HG02759 (cell line): Measurements from ENCODE around the gene GPR176.

ENCODE experiments used
- ATAC-seq: cut with Tn5 transposase; IDR thresholded peaks from one replicate; pipeline ENCODE4 v1.9.1; 2021; ENCODE audit warnings: mild to moderate bottlenecking, moderate library complexity; ENCODE audit not compliant: unreplicated experiment

GPR176 gene

DNA sequence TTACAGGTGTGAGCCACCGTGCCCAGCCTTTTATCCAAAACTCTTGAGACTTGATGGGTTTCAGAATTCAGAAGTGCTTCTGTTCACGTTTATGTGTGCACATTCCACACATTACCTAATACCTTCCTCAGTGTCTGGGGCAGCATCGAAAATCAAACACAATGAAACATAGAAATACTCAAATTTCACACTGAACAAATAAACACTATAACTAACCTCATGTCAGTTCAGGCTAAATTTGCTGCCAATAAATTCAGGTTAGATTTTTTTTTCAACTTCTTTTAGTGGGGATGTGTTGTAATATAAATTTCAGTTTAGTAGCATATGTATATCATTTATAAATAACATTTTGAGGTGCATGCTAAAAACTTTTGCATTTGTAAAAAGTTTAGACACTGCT is 16.6 kb upstream of the GPR176 start:
- ATAC-seq: no peak

DNA sequence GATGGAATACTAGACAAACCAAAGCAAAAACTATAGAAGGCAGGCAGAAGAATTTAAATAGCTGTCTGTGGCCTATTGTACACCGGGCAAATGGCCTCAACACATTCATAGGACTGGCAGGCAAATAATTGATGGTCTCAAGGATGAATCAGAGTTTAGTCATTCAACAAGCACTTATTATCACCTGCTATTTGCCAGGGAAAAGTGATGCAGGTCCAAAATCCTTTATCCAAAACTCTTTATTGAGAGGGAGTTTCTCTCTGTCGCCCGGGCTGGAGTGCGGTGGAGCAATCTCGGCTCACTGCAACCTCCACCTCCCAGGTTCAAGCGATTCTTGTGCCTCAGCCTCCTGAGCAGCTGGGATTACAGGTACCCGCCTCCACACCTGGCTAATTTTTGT is 16.1 kb upstream of the GPR176 start:
- ATAC-seq: no peak

DNA sequence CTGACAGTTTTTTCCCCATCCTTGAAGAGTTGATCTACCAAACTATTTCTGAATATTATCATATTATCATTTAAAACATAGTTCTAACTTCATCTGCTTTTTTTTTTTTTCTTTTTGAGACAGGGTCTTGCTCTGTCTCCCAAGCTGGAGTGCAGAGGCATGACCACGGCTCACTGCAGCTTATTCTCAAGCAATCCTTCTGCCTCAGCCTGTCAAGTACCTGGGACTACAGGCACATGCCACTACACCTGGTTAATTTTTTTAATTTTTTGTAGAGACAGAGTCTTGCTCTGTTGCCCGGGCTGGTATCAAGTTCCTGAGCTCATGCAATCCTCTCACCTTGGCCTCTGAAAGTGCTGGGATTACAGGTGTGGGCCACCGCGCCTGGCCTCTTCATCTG is 15.2 kb upstream of the GPR176 start:
- no peak for ATAC-seq

DNA sequence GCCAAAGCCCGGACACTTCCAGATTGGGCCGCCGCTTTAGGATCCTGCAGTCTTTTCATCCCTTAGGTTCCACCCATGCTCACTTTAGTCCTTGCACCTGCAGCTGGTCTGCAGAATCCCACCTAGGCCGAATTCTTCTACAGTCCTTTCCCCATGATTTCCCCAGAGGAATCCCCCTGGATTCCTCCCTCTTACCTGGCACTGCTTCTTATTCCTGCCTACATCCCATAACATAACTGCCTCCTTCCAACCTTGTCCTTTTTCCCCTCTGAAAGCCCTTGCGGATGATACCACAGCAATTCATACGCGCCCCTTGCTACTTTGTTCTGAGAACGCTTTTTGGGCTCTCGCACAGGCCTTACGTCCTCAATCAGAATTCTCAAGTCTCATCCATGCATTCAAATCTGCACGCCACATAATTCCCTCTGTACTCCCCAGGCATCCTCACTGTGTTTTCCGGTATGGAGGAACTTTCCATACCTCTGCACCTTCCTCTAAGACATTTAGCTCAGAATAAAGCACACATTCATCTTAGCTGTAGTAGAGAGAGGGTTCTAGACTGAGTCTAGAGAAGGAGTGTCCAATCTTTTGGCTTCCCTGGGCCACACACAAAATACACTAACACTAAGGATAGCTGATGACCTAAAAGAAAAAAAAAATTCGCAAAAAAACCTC is 14.5 kb upstream of the GPR176 start:
- peak; percentile 10 for ATAC-seq

DNA sequence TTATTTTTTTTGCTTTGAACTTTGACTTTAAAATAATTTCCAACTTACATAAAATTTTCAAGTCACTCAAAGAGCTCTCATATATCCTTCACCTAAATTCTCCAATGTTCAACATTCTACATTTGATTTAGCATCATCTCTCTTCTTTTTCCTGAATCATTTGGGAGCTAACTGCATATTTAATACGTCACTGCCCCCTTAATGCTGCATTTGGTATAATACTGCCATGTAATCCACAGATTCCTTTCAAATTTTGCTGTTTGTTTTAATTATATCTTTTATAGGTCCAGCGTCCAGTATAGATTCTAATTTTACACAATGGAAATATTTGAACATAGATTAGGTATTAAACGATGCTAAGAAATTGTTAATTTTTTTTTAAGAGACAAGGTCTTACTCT is 11.5 kb upstream of the GPR176 start:
- no peak for ATAC-seq

DNA sequence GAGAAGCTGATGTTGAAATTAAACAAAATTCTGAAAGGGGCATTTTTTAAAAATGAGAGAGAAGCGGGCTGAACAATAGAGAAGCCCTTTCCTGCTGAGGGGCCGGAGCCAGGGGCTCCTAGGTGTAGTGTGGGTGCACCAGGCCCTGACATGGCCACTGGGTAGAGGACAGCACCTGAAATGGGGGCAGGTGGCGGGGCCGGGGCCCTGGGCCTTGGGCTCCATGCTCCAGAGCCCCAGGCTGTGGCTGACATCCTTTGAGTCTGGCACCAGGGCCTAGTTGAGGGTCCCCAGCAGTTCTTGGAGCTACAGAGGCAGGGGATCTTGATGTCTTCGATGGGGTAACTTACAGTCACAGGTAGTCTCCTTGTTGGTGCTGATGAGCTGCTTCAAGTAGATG is 6.5 kb upstream of the GPR176 start:
- no peak for ATAC-seq

DNA sequence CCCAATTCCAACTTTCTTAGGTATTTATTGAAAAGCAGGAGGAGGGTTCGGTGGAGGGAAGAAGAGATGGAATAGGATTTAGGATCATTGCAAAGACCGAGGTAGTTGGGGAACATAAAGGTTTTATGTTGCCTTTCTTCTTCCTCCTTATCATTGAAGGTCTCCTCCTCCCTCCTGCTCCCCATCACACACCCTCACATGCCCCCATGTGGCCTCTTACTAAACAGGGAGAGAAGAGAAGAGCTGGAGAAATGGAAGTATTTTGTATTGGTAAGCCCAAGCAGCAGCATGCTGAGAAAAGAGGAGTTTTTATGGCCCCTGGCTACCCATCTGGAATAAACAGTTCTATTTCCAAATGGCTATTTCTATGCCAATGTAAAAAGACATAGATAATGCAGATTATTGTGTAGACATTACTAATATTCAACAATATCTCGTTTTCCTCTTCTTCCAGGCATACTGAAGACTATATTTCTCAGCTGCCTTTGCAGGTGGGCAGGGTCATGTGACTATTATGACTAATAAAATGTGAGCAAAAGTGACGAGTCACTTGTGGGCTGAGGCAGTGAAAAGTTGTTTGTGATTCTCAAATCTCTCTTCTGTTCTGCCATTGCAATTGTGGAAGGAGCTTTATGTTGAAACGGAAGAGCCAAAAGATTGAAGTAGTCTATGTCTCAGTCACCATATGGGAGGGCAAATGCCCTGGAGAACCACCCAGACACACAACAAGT is 5.2 kb upstream of the GPR176 start:
- no peak for ATAC-seq

DNA sequence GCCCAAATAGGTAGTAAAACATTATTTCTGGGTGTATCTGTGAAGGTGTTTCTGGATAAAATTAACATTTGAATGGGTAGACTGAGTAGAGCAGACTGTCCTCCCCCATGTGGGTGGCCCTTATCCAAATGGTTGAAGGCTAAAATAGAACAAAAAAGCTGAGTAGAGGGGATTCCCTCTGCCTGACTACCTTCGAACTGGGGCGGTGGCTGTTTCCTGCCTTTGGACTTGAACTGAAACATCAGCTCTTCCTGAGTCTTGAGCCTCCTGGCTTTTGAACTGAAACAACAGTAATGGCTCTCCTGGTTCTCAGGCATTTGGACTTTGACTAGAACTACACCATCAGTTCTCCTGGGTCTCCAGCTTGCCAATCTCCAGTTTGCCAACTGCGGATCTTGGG is 4.4 kb upstream of the GPR176 start:
- ATAC-seq: no peak

DNA sequence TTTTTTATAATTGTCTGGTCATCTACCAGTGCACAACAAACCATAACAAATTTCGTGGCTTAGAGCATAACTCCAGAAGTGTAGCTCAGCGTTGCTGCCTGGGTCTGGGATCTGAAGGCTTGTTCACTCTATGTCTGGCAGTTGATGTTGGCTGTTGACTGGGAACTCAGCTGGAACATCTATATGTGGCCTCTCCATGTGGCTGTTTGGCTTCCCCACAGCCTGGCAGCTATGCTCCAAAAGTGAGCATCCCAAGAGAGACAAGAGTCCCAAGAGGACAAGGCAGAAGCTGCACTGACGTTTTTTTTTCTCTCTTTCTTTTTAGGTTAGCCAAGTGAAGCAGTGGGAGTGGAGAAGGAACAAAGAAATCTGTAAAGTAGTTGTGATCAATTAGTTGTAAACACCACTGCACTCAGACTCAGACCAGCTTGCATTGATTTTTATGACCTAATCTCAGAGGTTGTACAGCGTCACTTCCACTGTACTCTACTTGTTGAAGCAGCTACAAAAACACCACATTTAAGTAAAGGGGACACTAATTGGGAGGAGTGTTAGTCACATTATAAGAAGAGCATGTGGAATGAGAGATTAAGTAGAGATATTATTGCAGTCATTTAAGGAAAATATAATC is 2.5 kb upstream of the GPR176 start:
- no peak for ATAC-seq

DNA sequence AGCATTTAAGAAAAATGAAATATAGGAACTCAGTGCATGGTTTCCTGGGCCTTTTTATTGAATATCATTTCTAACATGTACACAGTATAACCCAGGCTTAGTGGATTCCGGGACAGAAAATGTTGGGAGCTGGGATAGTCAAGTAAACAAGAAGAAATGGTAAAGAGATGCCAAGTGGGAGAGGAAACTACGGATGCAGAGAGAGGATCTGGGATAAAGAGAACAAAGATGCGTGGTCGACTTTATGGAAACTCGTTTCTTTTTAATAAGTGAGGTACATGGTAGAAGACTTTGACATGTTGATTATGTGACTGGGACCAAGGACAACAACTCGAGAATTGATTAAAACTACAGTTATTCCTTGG is 1.2 kb upstream of the GPR176 start:
- no peak for ATAC-seq

DNA sequence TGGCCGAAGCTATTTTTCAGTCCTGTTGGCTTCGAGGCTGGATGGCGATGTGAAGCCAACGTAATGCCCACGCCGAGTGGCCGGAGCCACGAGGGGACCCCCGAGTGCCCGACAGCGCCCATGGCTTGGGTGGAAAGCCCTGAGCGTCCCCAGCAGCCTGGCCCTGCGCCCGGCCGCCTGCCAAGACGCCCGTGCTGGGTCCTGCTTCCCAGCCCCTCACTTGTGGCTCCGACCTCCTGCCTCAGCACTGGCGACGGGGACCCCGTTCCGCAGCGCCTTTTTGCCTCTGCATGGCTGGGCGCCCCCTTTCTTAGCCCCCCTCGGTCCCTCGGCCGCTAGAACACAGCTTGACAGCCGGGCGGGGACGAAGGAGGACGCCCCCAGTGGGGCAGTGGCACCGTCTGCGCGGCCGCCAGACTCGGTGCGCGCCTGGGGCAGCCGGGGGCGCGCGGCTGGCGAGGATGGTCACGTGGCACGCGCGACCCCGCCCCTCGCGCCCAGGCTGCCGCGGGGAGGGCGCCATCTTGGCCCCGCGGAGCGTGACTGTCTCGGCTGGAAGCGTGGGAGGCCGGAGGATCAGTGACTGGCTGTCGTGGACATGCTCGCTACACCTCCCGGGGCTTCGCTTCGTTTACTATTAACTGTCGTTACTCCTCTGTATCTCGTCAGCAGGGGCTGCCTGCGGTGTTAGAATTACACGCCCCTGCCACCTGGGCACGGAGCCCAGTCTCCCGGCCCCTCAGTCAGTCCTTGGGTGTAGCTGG is 626 bp upstream of the GPR176 start:
- ATAC-seq: peak; percentile 91

DNA sequence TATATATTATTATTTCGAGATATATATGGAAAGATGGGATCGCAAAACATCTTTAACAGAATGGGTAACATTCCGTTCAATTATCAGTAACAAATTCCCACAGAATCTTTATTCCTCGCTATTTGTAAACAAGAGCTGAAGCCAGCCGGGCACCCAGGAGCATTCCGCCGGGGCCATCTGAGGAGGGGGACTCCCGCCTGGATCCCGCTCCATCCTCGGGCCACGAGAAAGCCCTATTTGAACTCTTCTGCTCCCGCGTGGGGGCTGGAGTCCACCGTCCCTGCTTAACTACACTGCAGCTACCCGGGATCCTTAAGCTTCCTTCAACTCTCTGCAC is 687 bp downstream of the GPR176 start:
- no peak for ATAC-seq

DNA sequence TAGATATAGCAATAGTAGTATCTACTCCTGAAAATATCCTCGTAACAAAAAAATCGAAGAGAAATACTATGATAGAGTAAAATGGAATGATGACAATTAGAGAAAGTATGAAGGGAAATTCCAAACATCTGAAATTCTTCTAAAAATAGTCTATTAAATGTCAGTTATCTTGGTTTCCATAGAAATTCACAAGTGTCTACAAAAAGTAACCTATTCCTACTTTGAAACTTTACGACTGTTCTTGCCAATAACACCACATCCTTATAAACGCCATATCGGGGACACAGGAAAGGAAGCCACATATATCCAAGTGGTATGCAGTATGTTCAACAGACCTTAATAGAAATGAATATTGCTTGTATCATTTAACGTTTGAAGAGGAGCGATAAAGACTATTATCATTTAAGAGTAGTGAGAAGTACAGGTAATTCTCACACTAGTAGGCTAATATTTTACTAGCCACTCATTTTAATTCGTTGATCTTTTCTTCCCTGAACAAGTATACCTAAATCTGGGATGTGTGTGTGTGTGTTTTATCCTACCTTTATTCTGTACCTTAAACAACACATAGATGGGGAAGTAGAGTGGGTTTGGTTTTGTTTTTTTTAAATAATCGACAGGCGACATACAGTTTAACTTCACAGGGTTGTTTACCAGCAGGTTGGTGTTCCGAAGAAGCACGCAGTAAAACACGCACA is 1.2 kb downstream of the GPR176 start:
- ATAC-seq: no peak

DNA sequence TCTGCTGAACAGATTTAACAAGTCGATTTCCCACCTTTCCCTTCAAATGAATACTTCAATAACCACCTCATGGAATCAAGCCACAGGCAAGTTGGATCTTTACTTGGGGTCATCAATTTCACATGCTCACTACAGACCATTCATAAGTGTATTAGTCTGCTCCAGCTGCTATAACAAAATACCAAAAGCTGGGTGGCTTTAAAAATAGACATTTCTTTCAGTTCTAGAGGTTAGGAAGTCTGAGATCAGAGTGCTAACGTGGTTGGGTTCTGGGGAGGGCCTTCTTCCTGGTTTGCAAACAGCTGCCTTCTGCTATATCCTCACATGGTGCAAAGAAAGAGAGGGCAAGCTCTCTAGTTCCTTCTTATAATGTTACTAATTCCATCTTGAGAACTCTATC is 5.1 kb downstream of the GPR176 start:
- no peak for ATAC-seq

DNA sequence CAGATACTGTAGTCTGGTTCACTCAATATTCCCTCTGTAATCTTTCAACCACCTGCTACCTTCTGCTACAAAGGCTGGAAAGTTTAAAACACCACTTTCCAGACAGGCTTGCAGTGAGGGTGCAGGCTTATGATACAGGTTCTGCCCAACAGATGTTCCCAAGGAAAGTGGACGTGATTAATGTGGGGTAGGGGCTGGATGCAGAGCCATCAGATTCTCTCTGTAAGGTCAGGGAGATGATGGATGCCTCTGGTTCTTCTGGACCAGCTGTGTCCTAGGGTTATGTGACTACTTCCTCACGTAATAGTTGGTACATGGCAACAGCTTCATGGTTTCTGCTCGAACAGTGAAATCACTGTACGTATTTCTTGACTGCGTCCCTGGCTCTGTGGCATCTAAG is 11.1 kb downstream of the GPR176 start:
- no peak for ATAC-seq

DNA sequence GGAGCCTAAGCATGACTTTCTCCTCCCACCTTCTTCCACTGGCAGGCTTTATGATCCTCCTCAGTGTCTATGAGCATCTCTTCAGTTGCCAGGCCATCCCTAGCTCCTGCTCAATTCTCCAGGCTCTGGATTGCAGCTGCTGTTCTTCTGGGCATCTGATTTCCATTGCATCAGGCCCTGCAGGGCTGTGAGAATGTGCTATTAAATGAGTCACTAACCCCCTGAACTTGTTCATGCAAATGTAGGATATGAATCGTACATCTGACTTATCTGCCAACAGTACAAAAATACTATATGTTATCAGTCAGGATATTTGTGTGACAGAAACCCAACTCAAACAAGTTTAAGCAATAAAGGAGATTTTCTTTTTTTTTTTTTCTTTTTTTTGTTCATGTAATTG is 11.9 kb downstream of the GPR176 start:
- ATAC-seq: no peak

DNA sequence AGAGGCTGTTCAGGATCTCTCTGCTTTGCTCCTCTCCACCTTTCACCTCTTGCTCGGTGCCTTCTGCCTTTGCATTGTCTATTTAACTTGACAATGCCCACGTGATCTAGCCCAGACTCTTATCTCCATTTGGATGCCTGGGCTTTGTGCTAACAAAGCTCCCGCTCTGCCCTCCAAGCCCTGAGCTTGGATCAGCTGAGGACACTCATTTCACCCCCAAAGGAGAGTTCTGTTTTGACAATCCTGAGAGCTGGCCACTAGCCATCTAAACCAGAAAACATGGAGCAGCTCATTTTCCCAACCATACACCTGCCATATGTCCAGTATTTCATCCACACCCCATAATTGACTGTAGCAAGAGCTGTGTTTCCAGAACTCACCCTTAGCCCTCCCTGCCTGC is 12.8 kb downstream of the GPR176 start:
- no peak for ATAC-seq

DNA sequence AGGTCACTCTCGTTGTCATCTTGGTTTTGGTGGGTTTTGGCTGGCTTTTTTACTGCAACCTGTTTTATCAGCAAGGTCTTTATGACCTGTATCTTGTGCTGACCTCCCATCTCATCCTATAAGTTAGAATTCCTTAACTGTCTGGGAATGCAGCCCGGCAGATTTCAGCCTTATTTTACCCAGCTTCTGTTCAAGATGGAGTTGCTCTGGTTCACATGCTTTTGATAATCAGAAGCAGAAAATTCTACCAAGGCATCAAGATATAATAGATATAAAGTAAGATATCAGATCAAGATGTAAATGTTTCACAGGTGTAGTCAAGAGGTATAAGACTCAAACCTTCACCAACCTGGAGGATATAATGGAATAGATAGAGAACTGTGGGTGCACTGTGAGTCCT is 16.0 kb downstream of the GPR176 start:
- ATAC-seq: no peak

DNA sequence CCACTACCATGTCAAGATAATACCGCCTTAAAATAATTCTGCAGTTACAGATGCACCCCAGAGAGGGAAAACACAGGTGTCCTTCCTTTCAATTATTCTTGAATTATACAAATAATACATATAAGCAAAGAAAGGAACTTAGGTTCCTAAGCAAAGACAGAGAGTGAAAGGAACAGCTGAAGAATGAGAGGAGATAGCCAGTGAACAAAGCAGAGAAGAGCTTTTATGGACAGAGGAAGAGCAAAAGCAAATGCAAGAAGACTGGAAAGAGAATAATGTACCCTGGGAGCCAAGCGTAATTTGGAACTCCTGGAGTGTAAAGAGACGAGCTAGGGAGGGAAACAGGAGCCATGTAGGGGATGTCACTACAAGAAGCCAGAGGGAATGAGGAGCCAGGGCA is 21.7 kb downstream of the GPR176 start:
- no peak for ATAC-seq

DNA sequence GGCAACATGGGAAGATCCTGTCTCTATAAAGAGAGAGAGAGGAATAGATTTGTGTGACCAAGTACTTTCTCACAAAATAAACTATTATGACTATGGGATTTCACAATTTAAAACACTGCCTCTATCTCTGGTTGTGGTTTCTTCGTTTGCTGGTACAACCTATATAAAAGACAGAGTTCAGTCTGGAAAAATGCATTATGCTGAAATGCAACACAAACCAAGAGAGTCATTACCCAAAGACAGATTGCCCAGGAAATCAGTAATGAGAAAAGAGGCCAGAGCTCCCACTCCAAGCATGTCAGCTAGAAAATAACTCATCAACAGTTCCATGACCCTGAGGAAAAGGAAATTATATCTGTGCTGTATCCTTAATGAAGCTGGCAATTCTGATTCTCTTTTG is 23.2 kb downstream of the GPR176 start:
- ATAC-seq: no peak

DNA sequence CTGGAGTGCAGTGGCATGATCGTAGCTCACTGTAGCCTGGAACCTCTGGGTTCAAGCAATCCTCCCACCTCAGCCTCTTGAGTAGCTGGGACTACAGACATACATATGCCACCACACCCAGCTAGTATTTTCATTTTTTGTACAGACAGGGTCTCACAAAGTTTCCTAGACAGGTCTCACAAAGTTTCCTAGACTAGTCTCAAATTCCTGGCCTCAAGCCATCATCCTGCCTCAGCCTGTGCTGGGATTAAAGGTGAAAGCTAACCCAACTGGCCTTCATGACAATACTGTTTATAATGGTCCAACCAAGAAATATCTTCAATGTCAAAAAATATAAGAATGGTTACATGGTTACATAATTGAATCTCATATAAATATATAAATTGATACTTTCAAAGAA is 24.0 kb downstream of the GPR176 start:
- no peak for ATAC-seq
